GM12878 (cell line): ENCODE data around the gene POU1F1. TPM values are rescaled to one million over a fixed set of nuclear protein-coding genes. Genes with fewer than 3 reads are reported as not detected.

Source experiments
- ATAC-seq: fragments of 200-7000 bp; cut with Tn5 transposase; 3 replicates; pipeline ENCODE4 v1.9.1; 2020; ENCODE audit warnings: mild to moderate bottlenecking, moderate library complexity
- BruUV-seq: library from RNA; stranded (reverse); fragments of 400-500 nt; replicated peaks from 2 replicates; lab custom pipeline; 2021; lab: Mats Ljungman, UMichigan
- CTCF ChIA-PET: fragments of 300-600 bp; sonication (Branson Sonifier 250); formaldehyde crosslinking; extraction: SDS; loops from one replicate; lab custom pipeline; 2021; ENCODE audit warnings: inconsistent platforms; lab: Yijun Ruan, JAX
- POLR2A ChIA-PET: fragments of 350-600 bp; formaldehyde crosslinking; extraction: SDS; loops from one replicate; lab custom pipeline; 2021; ENCODE audit warnings: inconsistent platforms; lab: Charles Lee
- RAD21 ChIA-PET: fragments of 300-600 bp; sonication (Branson Sonifier 250); formaldehyde crosslinking; loops from one replicate; lab custom pipeline; 2023; ENCODE audit warnings: antibody characterized with exemption; ENCODE audit not compliant: unreplicated experiment; lab: Charles Lee
- SMC1A ChIA-PET: fragments of 300-600 bp; sonication (Branson Sonifier 250); formaldehyde crosslinking; loops from one replicate; lab custom pipeline; 2023; ENCODE audit not compliant: unreplicated experiment, uncharacterized antibody; lab: Charles Lee
- DNase-seq: peaks from one replicate; pipeline ENCODE4 v3.0.0-alpha.2; 2011; ENCODE audit warnings: low read depth, low spot score
- FAIRE-seq: peaks from 3 replicates; lab custom pipeline; 2011; peaks lifted over from hg19 to GRCh38; lab: Jason Lieb, UNC
- H2AFZ ChIP-seq: 2 replicates; pipeline ENCODE4 v1.6.0; 2011; ENCODE audit warnings: low read depth, low read length, control low read depth; ENCODE audit not compliant: control insufficient read depth
- H3K27ac ChIP-seq: 2 replicates; pipeline ENCODE4 v1.5.1; 2011; ENCODE audit warnings: control low read depth; ENCODE audit not compliant: control insufficient read depth, insufficient read depth
- H3K27me3 ChIP-seq, 2 experiments: replicated peaks in 1 of 2; 2 replicates each; pipeline versions ENCODE4 v1.6.0 to v1.6.1; 2011; ENCODE audit warnings: low read length in 1 of 2; ENCODE audit not compliant: control insufficient read depth in 2 of 2, insufficient read depth in 2 of 2
- H3K36me3 ChIP-seq, 2 experiments: 2 replicates each; pipeline ENCODE4 v1.5.1; 2011; ENCODE audit warnings: low read length in 1 of 2; ENCODE audit not compliant: control insufficient read depth in 2 of 2, insufficient read depth in 2 of 2
- H3K4me1 ChIP-seq: 2 replicates; pipeline ENCODE4 v1.6.1; 2011; ENCODE audit warnings: mild to moderate bottlenecking, low read length, moderate library complexity, mixed read lengths; ENCODE audit not compliant: control insufficient read depth, insufficient read depth
- H3K4me2 ChIP-seq: 2 replicates; pipeline ENCODE4 v1.6.0; 2011; ENCODE audit warnings: control low read depth; ENCODE audit not compliant: control insufficient read depth, insufficient read depth
- H3K4me3 ChIP-seq: fragments of 200-600 bp; sonication (generic); 2 replicates; pipeline ENCODE4 v1.5.1; 2016
- H3K79me2 ChIP-seq: 2 replicates; pipeline ENCODE4 v1.6.0; 2011; ENCODE audit warnings: low read length; ENCODE audit not compliant: control insufficient read depth, insufficient read depth
- H3K9ac ChIP-seq: 2 replicates; pipeline ENCODE4 v1.8.0; 2011; ENCODE audit warnings: low read length, control low read depth, mixed read lengths; ENCODE audit not compliant: control insufficient read depth, insufficient read depth
- H3K9me3 ChIP-seq: replicated peaks from 3 replicates; pipeline ENCODE4 v1.5.1; 2011; ENCODE audit warnings: mild to moderate bottlenecking, low read length; ENCODE audit not compliant: control insufficient read depth, insufficient read depth
- H4K20me1 ChIP-seq: 2 replicates; pipeline ENCODE4 v1.6.0; 2011; ENCODE audit not compliant: control insufficient read depth, insufficient read depth
- CBX3 ChIP-seq: fragments of 200-600 bp; sonication (generic); IDR thresholded peaks from 2 replicates; pipeline ENCODE4 v1.6.1; 2016; ENCODE audit warnings: low read depth, borderline replicate concordance
- EED ChIP-seq: sonication (generic); IDR thresholded peaks from 2 replicates; pipeline ENCODE4 v1.6.1; 2016; ENCODE audit warnings: antibody characterized with exemption, low read depth
- ETV6 ChIP-seq, 2 experiments: fragments of 450-650 bp in 1 of 2; IDR thresholded peaks in 1 of 2; conservative IDR thresholded peaks in 1 of 2; 2 replicates each; pipeline ENCODE4 v1.6.1; 2014; ENCODE audit warnings: antibody characterized with exemption in 1 of 2, borderline replicate concordance in 1 of 2, low read depth in 1 of 2, mild to moderate bottlenecking in 1 of 2, moderate library complexity in 1 of 2
- GABPA ChIP-seq: IDR thresholded peaks from 2 replicates; pipeline ENCODE4 v1.6.1; 2014; ENCODE audit warnings: antibody characterized with exemption, low read depth, mild to moderate bottlenecking, inconsistent platforms
- GATAD2B ChIP-seq: fragments of 450-650 bp; conservative IDR thresholded peaks from 2 replicates; pipeline ENCODE4 v1.6.1; 2017; ENCODE audit warnings: low read depth, mild to moderate bottlenecking, moderate library complexity
- IKZF1 ChIP-seq: fragments of 450-650 bp; conservative IDR thresholded peaks from 2 replicates; pipeline ENCODE4 v1.6.1; 2017; ENCODE audit warnings: antibody characterized with exemption, mild to moderate bottlenecking
- PKNOX1 ChIP-seq: fragments of 450-650 bp; IDR thresholded peaks from 2 replicates; pipeline ENCODE4 v1.6.1; 2016; ENCODE audit warnings: mild to moderate bottlenecking
- RAD21 ChIP-seq: IDR thresholded peaks from 2 replicates; pipeline ENCODE4 v1.6.1; 2011; ENCODE audit warnings: mild to moderate bottlenecking, low read depth, low read length, moderate library complexity; ENCODE audit not compliant: insufficient read depth
- RUNX3 ChIP-seq: IDR thresholded peaks from 2 replicates; pipeline ENCODE4 v1.6.1; 2012; ENCODE audit warnings: low read length, inconsistent platforms
- SIX5 ChIP-seq: IDR thresholded peaks from 2 replicates; pipeline ENCODE4 v1.6.1; 2011; ENCODE audit warnings: mild to moderate bottlenecking, low read depth, low read length, moderate library complexity; ENCODE audit not compliant: severe bottlenecking
- SMAD1 ChIP-seq: fragments of 450-650 bp; IDR thresholded peaks from 2 replicates; pipeline ENCODE4 v1.6.1; 2018; ENCODE audit warnings: mild to moderate bottlenecking, low read depth; ENCODE audit not compliant: partially characterized antibody
- SMC3 ChIP-seq: IDR thresholded peaks from 2 replicates; pipeline ENCODE4 v1.6.1; 2011; ENCODE audit warnings: low read length, improper control_type of control experiment, borderline replicate concordance
- SP1 ChIP-seq: IDR thresholded peaks from one replicate; pipeline ENCODE4 v1.6.1; 2011; ENCODE audit warnings: low read depth, low read length
- SUPT20H ChIP-seq: IDR thresholded peaks from 2 replicates; pipeline ENCODE4 v1.6.1; 2011; ENCODE audit warnings: low read depth, mild to moderate bottlenecking, low read length, moderate library complexity, borderline replicate concordance; ENCODE audit not compliant: control insufficient read depth
- TCF12 ChIP-seq: IDR thresholded peaks from 2 replicates; pipeline ENCODE4 v1.6.1; 2011; ENCODE audit warnings: low read depth, mild to moderate bottlenecking, low read length
- ZBED1 ChIP-seq: IDR thresholded peaks from 2 replicates; pipeline ENCODE4 v1.6.1; 2016; ENCODE audit warnings: borderline replicate concordance
- ZZZ3 ChIP-seq: IDR thresholded peaks from 2 replicates; pipeline ENCODE4 v1.6.1; 2011; ENCODE audit warnings: low read depth; ENCODE audit not compliant: control insufficient read depth, insufficient read length
- WGBS: methylation state at CpG from one replicate; pipeline ENCODE4 v1.1.6; 2016; ENCODE audit warnings: low lambda C conversion rate; ENCODE audit not compliant: insufficient replicate concordance, insufficient coverage; ENCODE audit errors: missing lambda C conversion rate; 5-methylcytosine and 5-hydroxymethylcytosine counted together
- in situ Hi-C: fragments of 300-500 bp; cut with MboI; formaldehyde crosslinking; loops from 9 replicates; pipeline ENCODE4 v1.14.3; 2018; ENCODE audit warnings: mixed read lengths
- intact Hi-C: fragments of 100-400 bp; cut with micrococcal nuclease; formaldehyde crosslinking; loops from one replicate; pipeline ENCODE4 v1.14.2; 2022; ENCODE audit not compliant: unreplicated experiment
- polyA plus RNA-seq, 11 experiments: library from polyadenylated mRNA; depleted of rRNA in 4 of 11; unstranded in 6 of 11; stranded (reverse) in 5 of 11; fragments of >200 nt; fragmentation: Nextera tagmentation in 4 of 11; fragmentation: Illumina TruSeq in 1 of 11; extraction: Ambion mirVana in 4 of 11; extraction: Trizol in 1 of 11; gene quantifications; 1 replicate in 1 of 11; 2 replicates in 10 of 11; pipeline versions ENCODE4 v1.2.1 to v1.2.3, GENCODE V29; 2011 to 2016; ENCODE audit warnings: inconsistent platforms in 2 of 11, missing spikeins in 2 of 11, low read depth in 1 of 11
- total RNA-seq, 4 experiments: library from RNA; depleted of rRNA in 3 of 4; stranded (reverse); fragments of >200 nt in 3 of 4; fragmentation: Illumina TruSeq in 1 of 4; extraction: Trizol in 1 of 4; gene quantifications; 2 replicates each; pipeline versions ENCODE4 v1.2.1 to v1.2.3, GENCODE V29; 2013 to 2021

Gene POU1F1
- total and polyA plus RNA-seq, 10 of the 15 experiments (the other 5 are each of a cell fraction or from before 2014, with no cell fraction given), result 0.04 TPM; not detected in 9

- no peak for FAIRE-seq
Observed at GRCh38 chr3:87324609-87325008, 48.2 kb upstream of the POU1F1 start.

More at GRCh38 chr3:87324609-87325008, 48.2 kb upstream of the POU1F1 start:
- H3K4me3 ChIP-seq, result no peak overlapping the region
- no peaks in the 10 kb centered on the region for H3K79me2 ChIP-seq
- ATAC-seq (no peak), DNase-seq (no peak)
- no peak overlapping the region for H3K4me2 ChIP-seq
- H4K20me1 ChIP-seq, result no peaks in the 10 kb centered on the region
- WGBS, result 0% methylated on average over 1 of the region's 1 CpG
- ChIA-PET CTCF (no interaction called here), SMC1A (no interaction called here), POLR2A (no interaction called here), RAD21 (no interaction called here)
- TF ChIP-seq CBX3 (no peak), RUNX3 (no peak), SP1 (no peak), SMAD1 (no peak), SUPT20H (no peak), GATAD2B (no peak), RAD21 (no peak), ETV6 (conservative IDR thresholded peaks at IDR 0.05 in 1 of 2, IDR thresholded peaks at IDR 0.05 in 1 of 2; ENCODE audit: borderline replicate concordance in 1 of 2, low read depth in 1 of 2) (no peak), SMC3 (no peak), IKZF1 (no peak), GABPA (no peak), TCF12 (no peak), ZZZ3 (no peak), EED (no peak), PKNOX1 (no peak), ZBED1 (no peak), SIX5 (no peak)
- H3K27ac ChIP-seq, result no peak overlapping the region
- H2AFZ ChIP-seq, result no peak overlapping the region
- intact Hi-C loops (no loop called here), in situ Hi-C loops (no loop called here)
- H3K27me3 ChIP-seq, result no peaks in the 10 kb centered on the region
- H3K36me3 ChIP-seq, result no peaks in the 10 kb centered on the region
- no peaks in the 10 kb centered on the region for H3K4me1 ChIP-seq
- H3K9ac ChIP-seq, result no peak overlapping the region
- no TSS peak for BruUV-seq
- H3K9me3 ChIP-seq, result no peaks in the 10 kb centered on the region
